H1 (cell line): ENCODE results near the gene SCGB1C2. TPM values are rescaled to one million over a fixed set of nuclear protein-coding genes. Genes with fewer than 3 reads are reported as not detected.

Experiments
- GABPA ChIP-seq: IDR thresholded peaks from 2 replicates; pipeline ENCODE4 v1.6.1; 2011; ENCODE audit warnings: mild to moderate bottlenecking, low read length, moderate library complexity, borderline replicate concordance; ENCODE audit not compliant: insufficient read depth
- polyA plus RNA-seq, 7 experiments: library from polyadenylated mRNA; depleted of rRNA in 3 of 7; stranded (reverse) in 5 of 7; unstranded in 2 of 7; fragments of >200 nt in 5 of 7; fragments of 200-250 nt in 2 of 7; gene quantifications; 1 replicate in 5 of 7; 2 replicates in 1 of 7; 4 replicates in 1 of 7; pipeline versions ENCODE4 v1.2.1 to v1.2.3, GENCODE V29; 2011 to 2013; ENCODE audit warnings: missing spikeins in 2 of 7, mixed read lengths in 2 of 7
- total RNA-seq: library from RNA; stranded (reverse); fragmentation: NEBNext Ultra II Directional; extraction: Animal tissue kit (Norgen Biotek cat#: 25700); gene quantifications from 2 replicates; pipeline ENCODE4 v1.2.1, GENCODE V29; 2021
- TF ChIP-seq, protein P1 (sequence below): IDR thresholded peaks from 2 replicates; pipeline ENCODE4 v1.6.1; 2011; ENCODE audit warnings: low read length, improper control_type of control experiment
- TF ChIP-seq, protein P2 (sequence below): fragments of 300-600 bp; sonication (generic); IDR thresholded peaks from 2 replicates; pipeline ENCODE4 v1.7.1; 2012; ENCODE audit warnings: low read length, moderate library complexity, mild to moderate bottlenecking, inconsistent platforms; ENCODE audit not compliant: insufficient replicate concordance

SCGB1C2 gene
- total and polyA plus RNA-seq, 2 of the 8 experiments (the other 6 are each of a cell fraction or from before 2014, with no cell fraction given) = not detected

DNA sequence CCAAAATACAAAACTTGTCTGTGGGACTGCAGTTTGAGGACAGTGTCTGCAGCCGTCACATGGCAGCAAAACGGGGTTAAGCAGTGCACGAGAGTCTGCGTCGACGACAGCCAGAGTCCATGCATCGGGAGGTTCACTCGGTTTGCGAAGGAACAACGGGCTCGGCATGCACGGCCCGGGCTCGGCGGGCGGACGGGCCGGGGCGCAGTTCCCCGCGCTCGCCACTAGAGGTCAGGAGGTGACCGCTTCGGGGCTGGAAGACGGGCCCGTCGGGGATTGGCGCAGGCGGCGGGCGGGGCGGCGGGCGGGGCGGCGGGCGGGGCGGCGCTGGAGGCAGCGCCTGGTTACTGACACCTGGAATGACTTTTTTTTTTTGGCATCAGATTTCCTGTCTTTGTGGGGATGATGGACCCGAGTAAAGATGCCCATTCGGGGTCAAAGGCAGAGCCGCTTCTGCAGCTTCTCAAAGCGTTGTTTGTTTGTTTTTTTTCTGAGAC is 6.5 kb downstream of the SCGB1C2 start (continued):
- TF ChIP-seq GABPA = no peak
- TF ChIP-seq, protein P1, sequence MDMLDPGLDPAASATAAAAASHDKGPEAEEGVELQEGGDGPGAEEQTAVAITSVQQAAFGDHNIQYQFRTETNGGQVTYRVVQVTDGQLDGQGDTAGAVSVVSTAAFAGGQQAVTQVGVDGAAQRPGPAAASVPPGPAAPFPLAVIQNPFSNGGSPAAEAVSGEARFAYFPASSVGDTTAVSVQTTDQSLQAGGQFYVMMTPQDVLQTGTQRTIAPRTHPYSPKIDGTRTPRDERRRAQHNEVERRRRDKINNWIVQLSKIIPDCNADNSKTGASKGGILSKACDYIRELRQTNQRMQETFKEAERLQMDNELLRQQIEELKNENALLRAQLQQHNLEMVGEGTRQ = no peak
- TF ChIP-seq, protein P2, sequence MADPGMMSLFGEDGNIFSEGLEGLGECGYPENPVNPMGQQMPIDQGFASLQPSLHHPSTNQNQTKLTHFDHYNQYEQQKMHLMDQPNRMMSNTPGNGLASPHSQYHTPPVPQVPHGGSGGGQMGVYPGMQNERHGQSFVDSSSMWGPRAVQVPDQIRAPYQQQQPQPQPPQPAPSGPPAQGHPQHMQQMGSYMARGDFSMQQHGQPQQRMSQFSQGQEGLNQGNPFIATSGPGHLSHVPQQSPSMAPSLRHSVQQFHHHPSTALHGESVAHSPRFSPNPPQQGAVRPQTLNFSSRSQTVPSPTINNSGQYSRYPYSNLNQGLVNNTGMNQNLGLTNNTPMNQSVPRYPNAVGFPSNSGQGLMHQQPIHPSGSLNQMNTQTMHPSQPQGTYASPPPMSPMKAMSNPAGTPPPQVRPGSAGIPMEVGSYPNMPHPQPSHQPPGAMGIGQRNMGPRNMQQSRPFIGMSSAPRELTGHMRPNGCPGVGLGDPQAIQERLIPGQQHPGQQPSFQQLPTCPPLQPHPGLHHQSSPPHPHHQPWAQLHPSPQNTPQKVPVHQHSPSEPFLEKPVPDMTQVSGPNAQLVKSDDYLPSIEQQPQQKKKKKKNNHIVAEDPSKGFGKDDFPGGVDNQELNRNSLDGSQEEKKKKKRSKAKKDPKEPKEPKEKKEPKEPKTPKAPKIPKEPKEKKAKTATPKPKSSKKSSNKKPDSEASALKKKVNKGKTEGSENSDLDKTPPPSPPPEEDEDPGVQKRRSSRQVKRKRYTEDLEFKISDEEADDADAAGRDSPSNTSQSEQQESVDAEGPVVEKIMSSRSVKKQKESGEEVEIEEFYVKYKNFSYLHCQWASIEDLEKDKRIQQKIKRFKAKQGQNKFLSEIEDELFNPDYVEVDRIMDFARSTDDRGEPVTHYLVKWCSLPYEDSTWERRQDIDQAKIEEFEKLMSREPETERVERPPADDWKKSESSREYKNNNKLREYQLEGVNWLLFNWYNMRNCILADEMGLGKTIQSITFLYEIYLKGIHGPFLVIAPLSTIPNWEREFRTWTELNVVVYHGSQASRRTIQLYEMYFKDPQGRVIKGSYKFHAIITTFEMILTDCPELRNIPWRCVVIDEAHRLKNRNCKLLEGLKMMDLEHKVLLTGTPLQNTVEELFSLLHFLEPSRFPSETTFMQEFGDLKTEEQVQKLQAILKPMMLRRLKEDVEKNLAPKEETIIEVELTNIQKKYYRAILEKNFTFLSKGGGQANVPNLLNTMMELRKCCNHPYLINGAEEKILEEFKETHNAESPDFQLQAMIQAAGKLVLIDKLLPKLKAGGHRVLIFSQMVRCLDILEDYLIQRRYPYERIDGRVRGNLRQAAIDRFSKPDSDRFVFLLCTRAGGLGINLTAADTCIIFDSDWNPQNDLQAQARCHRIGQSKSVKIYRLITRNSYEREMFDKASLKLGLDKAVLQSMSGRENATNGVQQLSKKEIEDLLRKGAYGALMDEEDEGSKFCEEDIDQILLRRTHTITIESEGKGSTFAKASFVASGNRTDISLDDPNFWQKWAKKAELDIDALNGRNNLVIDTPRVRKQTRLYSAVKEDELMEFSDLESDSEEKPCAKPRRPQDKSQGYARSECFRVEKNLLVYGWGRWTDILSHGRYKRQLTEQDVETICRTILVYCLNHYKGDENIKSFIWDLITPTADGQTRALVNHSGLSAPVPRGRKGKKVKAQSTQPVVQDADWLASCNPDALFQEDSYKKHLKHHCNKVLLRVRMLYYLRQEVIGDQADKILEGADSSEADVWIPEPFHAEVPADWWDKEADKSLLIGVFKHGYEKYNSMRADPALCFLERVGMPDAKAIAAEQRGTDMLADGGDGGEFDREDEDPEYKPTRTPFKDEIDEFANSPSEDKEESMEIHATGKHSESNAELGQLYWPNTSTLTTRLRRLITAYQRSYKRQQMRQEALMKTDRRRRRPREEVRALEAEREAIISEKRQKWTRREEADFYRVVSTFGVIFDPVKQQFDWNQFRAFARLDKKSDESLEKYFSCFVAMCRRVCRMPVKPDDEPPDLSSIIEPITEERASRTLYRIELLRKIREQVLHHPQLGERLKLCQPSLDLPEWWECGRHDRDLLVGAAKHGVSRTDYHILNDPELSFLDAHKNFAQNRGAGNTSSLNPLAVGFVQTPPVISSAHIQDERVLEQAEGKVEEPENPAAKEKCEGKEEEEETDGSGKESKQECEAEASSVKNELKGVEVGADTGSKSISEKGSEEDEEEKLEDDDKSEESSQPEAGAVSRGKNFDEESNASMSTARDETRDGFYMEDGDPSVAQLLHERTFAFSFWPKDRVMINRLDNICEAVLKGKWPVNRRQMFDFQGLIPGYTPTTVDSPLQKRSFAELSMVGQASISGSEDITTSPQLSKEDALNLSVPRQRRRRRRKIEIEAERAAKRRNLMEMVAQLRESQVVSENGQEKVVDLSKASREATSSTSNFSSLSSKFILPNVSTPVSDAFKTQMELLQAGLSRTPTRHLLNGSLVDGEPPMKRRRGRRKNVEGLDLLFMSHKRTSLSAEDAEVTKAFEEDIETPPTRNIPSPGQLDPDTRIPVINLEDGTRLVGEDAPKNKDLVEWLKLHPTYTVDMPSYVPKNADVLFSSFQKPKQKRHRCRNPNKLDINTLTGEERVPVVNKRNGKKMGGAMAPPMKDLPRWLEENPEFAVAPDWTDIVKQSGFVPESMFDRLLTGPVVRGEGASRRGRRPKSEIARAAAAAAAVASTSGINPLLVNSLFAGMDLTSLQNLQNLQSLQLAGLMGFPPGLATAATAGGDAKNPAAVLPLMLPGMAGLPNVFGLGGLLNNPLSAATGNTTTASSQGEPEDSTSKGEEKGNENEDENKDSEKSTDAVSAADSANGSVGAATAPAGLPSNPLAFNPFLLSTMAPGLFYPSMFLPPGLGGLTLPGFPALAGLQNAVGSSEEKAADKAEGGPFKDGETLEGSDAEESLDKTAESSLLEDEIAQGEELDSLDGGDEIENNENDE = no peak
